ENCODE data around the gene NELFE. TPM values are rescaled to one million over a fixed set of nuclear protein-coding genes. Genes with fewer than 3 reads are reported as not detected.
"Not testable (repeated sequence)": the region's sequence is repeated elsewhere in the genome, so short reads cannot be mapped to it uniquely, and the experiment has no call there.

The NELFE gene
- total RNA-seq, 1 donor from 2014 or later = 59.6 TPM

DNA sequence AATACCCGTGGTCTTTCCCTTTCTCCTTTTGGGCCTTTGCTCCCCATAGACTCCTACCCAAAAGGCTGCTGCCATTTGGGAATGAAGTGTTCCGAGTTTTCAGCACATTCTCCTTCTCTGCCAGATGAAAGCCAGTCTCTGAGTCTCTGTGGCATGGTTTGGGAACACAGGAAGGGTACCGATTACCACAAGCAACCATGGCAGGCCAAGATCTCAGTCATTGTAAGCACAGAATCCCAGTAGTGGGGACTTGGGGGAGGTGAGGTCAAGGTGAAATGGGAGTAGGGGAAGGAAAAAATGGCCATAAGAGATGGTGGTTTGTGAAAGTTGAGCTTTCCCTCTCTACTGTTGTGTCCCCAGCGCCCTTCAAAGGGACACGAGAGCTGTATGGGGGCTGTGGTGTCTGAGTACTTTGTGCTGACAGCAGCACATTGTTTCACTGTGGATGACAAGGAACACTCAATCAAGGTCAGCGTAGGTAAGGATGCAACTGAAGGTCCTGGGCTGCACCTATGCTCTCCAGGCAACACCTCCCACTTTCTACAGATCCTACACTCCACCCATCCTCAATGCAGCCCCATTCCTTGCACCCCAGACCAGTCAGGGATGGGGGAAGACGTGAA is 8.7 kb downstream of the NELFE start:
- no peak for DNase-seq (ENCODE audit: low spot score)

DNA sequence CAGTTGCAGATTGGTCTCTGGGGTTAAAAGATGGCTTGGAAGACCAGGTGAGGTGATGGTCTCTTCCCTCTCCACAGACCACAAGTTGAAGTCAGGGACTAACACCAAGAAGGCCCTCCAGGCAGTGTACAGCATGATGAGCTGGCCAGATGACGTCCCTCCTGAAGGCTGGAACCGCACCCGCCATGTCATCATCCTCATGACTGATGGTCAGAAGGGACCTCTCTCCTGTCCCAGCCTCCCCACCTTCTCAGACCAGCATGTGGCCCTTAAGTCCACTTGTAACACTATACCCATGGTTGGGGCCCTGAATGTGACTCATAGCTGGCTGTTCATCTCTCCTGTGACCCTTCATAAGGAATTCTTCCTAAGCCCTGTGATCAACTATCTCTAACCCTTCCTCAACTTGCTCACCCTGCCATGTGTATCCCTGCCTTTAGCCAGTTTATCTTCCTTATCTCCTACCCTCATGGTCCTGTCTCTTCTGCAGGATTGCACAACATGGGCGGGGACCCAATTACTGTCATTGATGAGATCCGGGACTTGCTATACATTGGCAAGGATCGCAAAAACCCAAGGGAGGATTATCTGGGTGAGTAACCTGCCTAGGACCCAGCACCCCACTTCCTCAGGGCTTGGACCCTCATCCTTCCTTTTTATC is 9.9 kb downstream of the NELFE start:
- DNase-seq (ENCODE audit: low spot score) = no peak

GRCh38 chr6:31948306-31948705 is 10.5 kb downstream of the NELFE start:
- DNase-seq (ENCODE audit: low spot score) = no peak

GRCh38 chr6:31947864-31948263 is 10.9 kb downstream of the NELFE start:
- DNase-seq (ENCODE audit: low spot score) = no peak

DNA sequence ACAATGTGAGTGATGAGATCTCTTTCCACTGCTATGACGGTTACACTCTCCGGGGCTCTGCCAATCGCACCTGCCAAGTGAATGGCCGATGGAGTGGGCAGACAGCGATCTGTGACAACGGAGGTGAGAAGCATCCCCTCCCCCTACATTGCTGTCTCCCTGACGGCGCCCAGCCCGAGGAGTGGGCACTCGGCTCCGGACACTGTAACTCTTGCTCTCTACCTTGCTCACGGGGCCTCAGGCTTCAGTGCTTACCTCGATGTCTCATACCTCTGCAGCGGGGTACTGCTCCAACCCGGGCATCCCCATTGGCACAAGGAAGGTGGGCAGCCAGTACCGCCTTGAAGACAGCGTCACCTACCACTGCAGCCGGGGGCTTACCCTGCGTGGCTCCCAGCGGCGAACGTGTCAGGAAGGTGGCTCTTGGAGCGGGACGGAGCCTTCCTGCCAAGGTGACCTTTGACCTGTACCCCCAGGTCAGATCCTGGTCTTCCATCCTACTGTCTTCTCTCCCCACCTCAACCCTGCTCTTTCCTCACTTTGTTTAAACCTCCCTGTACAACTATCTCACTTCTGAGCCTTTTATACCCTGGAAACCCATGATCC is 11.6 kb downstream of the NELFE start:
- no peak for DNase-seq (ENCODE audit: low spot score)

DNA sequence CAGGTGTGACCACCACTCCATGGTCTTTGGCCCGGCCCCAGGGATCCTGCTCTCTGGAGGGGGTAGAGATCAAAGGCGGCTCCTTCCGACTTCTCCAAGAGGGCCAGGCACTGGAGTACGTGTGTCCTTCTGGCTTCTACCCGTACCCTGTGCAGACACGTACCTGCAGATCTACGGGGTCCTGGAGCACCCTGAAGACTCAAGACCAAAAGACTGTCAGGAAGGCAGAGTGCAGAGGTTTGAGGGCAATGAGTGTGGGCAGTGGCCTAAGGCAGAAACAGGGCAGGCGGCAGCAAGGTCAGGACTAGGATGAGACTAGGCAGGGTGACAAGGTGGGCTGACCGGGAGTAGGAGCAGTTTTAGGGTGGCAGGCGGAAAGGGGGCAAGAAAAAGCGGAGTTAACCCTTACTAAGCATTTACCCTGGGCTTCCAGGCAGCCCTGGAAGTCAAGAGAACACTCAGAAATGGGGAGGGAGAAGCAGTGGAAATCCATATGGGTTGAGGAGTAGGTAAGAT is 12.3 kb downstream of the NELFE start:
- DNase-seq (ENCODE audit: low spot score) = no peak

DNA sequence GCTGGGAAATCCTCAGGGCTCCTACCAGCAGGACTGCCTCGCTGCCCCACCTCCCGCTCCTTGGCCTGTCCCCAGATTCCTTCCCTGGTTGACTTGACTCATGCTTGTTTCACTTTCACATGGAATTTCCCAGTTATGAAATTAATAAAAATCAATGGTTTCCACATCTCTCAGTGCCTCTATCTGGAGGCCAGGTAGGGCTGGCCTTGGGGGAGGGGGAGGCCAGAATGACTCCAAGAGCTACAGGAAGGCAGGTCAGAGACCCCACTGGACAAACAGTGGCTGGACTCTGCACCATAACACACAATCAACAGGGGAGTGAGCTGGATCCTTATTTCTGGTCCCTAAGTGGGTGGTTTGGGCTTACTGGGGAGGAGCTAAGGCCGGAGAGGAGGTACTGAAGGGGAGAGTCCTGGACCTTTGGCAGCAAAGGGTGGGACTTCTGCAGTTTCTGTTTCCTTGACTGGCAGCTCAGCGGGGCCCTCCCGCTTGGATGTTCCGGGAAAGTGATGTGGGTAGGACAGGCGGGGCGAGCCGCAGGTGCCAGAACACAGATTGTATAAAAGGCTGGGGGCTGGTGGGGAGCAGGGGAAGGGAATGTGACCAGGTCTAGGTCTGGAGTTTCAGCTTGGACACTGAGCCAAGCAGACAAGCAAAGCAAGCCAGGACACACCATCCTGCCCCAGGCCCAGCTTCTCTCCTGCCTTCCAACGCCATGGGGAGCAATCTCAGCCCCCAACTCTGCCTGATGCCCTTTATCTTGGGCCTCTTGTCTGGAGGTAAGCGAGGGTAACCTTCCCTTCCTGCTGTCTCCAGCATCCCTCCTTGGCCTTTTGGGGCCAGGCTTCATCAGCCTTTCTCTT is 13.0 kb downstream of the NELFE start, which contains the start of gene CFB:
Gene CFB (plus strand): TSS at position 589 of the 863 bp plus-strand sequence. CDS start 127 bp downstream, at position 716.
- peak; percentile 85 for DNase-seq (ENCODE audit: low spot score)

- DNase-seq (ENCODE audit: low spot score) = no peak
These were observed 13.6 kb downstream of the NELFE start for GRCh38 chr6:31945154-31945506.

DNA sequence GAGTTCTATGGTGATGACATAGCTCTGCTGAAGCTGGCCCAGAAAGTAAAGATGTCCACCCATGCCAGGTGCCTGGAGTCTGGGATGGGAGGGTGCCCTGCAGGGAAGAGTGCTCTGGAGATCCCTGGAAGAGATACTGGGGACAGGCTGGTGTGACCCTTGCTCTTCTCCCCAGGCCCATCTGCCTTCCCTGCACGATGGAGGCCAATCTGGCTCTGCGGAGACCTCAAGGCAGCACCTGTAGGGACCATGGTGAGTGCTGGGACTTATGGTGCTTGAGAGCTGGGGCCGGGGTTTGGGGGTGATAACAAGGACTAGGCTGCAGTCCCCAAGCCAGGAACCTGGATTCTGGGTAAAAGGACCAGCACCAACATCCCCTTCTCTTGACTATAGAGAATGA is 15.0 kb downstream of the NELFE start:
- DNase-seq (ENCODE audit: low spot score) = no peak

- DNase-seq (ENCODE audit: low spot score) = no peak
These were observed 18.5 kb downstream of the NELFE start for GRCh38 chr6:31940256-31940664.

DNA sequence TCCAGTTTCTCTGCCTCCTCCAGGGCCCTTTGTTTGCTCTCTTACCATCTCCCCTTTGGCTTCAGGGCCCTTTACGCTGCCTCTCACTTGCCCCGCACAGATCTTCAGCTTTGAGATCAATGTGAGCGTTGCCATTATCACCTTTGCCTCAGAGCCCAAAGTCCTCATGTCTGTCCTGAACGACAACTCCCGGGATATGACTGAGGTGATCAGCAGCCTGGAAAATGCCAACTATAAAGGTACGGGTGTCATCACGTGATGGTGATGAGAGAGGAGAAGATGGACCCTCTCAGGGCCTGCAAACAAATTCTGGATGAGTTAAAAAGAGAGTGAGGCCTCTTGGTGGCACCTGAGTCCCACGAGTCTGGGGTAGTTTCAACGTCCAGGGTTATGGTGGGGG is 22.9 kb downstream of the NELFE start:
- no peak for DNase-seq (ENCODE audit: low spot score)

- no peak for DNase-seq (ENCODE audit: low spot score)
These were observed 23.8 kb downstream of the NELFE start for GRCh38 chr6:31935021-31935420.

DNA sequence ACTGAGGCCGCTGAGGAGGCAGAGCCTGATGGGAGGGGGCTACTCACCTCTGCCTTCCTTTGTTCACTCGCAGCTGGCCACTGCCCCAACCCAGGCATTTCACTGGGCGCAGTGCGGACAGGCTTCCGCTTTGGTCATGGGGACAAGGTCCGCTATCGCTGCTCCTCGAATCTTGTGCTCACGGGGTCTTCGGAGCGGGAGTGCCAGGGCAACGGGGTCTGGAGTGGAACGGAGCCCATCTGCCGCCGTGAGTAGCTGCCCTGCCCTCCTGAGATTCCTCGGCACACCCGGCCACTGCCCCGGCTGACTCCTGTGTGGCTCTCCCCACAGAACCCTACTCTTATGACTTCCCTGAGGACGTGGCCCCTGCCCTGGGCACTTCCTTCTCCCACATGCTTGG is 25.2 kb downstream of the NELFE start:
- no peak for DNase-seq (ENCODE audit: low spot score)

DNA sequence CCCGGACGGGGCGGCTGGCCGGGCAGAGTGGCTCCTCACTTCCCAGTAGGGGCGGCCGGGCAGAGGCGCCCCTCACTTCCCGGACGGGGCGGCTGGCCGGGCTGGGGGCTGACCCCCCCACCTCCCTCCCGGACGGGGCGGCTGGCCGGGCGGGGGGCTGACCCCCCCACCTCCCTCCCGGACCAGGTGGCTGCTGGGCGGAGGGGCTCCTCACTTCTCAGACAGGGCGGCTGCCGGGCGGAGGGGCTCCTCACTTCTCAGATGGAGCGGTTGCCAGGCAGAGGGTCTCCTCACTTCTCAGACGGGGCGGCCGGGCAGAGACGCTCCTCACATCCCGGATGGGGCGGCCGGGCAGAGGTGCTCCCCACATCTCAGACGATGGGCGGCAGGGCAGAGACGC is 26.6 kb downstream of the NELFE start:
- DNase-seq (ENCODE audit: low spot score) = not testable (repeated sequence)

DNA sequence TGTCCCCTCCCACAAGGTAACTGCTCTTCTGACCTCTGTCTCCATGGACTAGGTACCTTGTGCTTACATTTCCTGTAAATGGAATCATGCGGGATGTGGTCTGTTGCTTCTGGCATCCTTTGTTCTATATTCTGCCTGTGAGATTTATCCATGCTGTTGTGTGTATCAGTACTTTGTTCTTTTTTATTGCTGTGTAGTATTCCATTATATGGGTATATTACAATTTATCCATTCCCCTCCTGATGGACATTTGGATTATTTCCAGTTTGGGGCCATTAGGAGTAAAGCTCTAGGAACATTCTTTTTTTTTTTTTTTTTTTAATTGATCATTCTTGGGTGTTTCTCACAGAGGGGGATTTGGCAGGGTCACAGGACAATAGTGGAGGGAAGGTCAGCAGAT is 27.8 kb downstream of the NELFE start:
- DNase-seq (ENCODE audit: low spot score) = no peak

GRCh38 chr6:31928672-31928939 is 30.2 kb downstream of the NELFE start:
- DNase-seq (ENCODE audit: low spot score) = no peak

GRCh38 chr6:31927863-31928671 is 30.7 kb downstream of the NELFE start:
- DNase-seq (ENCODE audit: low spot score) = no peak

DNA sequence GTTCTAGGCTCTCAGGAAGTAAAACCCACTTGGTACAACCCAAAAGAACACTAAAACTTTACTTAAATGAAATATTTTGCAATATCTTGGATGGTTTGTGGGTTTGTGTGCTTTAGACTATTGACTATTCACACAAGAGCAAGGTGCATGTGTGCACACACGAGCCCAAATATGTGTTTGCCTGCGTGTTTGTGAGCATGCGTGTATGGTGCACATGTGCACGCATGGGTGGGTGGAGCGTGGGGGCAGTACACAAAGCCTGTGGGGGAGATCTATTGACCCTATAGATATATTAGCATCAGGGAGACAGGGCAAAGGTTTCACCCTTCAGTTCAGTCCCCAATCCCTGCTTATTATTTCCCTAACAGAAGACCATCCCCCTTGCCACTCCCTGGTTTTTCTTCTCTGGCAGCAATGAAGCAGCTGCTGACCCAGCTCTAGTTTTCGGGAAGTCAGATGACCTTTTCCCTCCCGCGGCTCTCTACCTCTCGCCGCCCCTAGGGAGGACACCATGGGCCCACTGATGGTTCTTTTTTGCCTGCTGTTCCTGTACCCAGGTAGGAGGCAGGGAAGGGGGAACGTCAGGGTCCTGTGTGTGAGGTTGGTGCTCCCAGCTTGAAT is 31.4 kb downstream of the NELFE start, which contains the start of gene C2:
Gene C2 (plus strand): TSS at position 476 of the 621 bp plus-strand sequence. CDS start 36 bp downstream, at position 512.
- DNase-seq (ENCODE audit: low spot score) = no peak

GRCh38 chr6:31922942-31923341 is 35.8 kb downstream of the NELFE start:
- no peak for DNase-seq (ENCODE audit: low spot score)

DNA sequence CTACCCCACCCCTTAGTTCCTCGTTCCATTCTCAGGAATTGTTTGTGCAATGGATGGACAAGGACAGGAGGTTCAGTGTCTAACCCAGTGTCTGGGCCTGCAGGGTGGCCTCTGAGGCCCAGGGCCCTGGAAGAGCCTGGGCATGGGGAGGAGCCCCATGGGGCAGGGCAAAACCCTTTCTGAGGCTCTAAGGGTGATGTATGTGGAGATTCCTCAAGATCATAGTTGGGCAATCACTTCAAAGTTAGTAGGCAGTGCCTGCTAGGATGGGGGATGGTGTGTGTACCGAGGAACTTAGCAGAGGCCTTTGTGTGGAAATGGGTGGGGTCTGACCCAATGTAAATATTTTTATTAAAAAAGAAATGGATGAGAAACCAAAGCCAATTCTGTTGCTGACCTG is 38.0 kb downstream of the NELFE start:
- DNase-seq (ENCODE audit: low spot score) = no peak
